OCI-LY1 (cell line): Measurements from ENCODE around the gene POLRMT.

ENCODE experiments used
- H2AFZ ChIP-seq: fragments of 200-600 bp; sonication (generic), shearing (Covaris generic); 2 replicates; pipeline ENCODE4 v1.6.0; 2014; ENCODE audit warnings: antibody characterized with exemption, mild to moderate bottlenecking, low read length
- H3F3A ChIP-seq: fragments of 200-600 bp; sonication (generic), shearing (Covaris generic); 2 replicates; pipeline ENCODE4 v1.6.0; 2014; ENCODE audit warnings: mild to moderate bottlenecking, antibody characterized with exemption, low read length, moderate library complexity; ENCODE audit not compliant: insufficient read depth
- H3K27ac ChIP-seq: fragments of 200-600 bp; sonication (generic); 2 replicates; pipeline ENCODE4 v1.5.1; 2014; ENCODE audit warnings: low read length, mixed run types, mild to moderate bottlenecking, low read depth; ENCODE audit not compliant: poor library complexity, severe bottlenecking
- H3K27me3 ChIP-seq: fragments of 200-600 bp; sonication (generic); 2 replicates; pipeline ENCODE4 v1.6.0; 2014; ENCODE audit warnings: antibody characterized with exemption, mild to moderate bottlenecking, low read length, moderate library complexity; ENCODE audit not compliant: insufficient read depth
- H3K36me3 ChIP-seq: fragments of 200-600 bp; sonication (generic); 2 replicates; pipeline ENCODE4 v1.6.1; 2014; ENCODE audit warnings: mild to moderate bottlenecking, antibody characterized with exemption, low read length, moderate library complexity, mixed read lengths; ENCODE audit not compliant: insufficient read depth
- H3K4me1 ChIP-seq: fragments of 200-600 bp; sonication (generic); 2 replicates; pipeline ENCODE4 v1.5.1; 2014; ENCODE audit warnings: mild to moderate bottlenecking, low read length, moderate library complexity; ENCODE audit not compliant: insufficient read depth, severe bottlenecking
- H3K4me2 ChIP-seq: fragments of 200-600 bp; sonication (generic), shearing (Covaris generic); 2 replicates; pipeline ENCODE4 v1.6.1; 2014; ENCODE audit warnings: low read length
- H3K4me3 ChIP-seq: fragments of 200-600 bp; sonication (generic); 2 replicates; pipeline ENCODE4 v1.5.1; 2014; ENCODE audit warnings: low read length, low read depth, mild to moderate bottlenecking, mixed read lengths; ENCODE audit not compliant: poor library complexity, severe bottlenecking
- H3K79me2 ChIP-seq: fragments of 200-600 bp; shearing (Covaris generic); 2 replicates; pipeline ENCODE4 v1.6.1; 2016; ENCODE audit warnings: mixed run types, low read length, mixed read lengths; ENCODE audit not compliant: insufficient read depth
- H3K9ac ChIP-seq: fragments of 200-600 bp; sonication (generic), shearing (Covaris generic); 2 replicates; pipeline ENCODE4 v1.6.1; 2014; ENCODE audit warnings: mild to moderate bottlenecking, low read length, mixed read lengths
- H3K9me2 ChIP-seq: fragments of 200-600 bp; sonication (generic), shearing (Covaris generic); 2 replicates; pipeline ENCODE4 v1.6.1; 2014; ENCODE audit warnings: low read depth, mild to moderate bottlenecking, low read length, mixed read lengths
- H3K9me3 ChIP-seq: fragments of 200-600 bp; shearing (Covaris generic); 2 replicates; pipeline ENCODE4 v1.6.1; 2014; ENCODE audit warnings: low read length, mixed read lengths
- H4K20me1 ChIP-seq: fragments of 200-600 bp; sonication (generic), shearing (Covaris generic); 2 replicates; pipeline ENCODE4 v1.6.0; 2016; ENCODE audit warnings: mild to moderate bottlenecking, low read length; ENCODE audit not compliant: insufficient read depth
- CTCF ChIP-seq: fragments of 200-600 bp; sonication (generic), shearing (Covaris generic); IDR thresholded peaks from 2 replicates; pipeline ENCODE4 v1.5.1; 2017; ENCODE audit warnings: mild to moderate bottlenecking, antibody characterized with exemption, low read length, moderate library complexity, mixed read lengths
- EZH2 ChIP-seq: fragments of 200-600 bp; sonication (generic), shearing (Covaris generic); IDR thresholded peaks from 2 replicates; pipeline ENCODE4 v1.8.0; 2017; ENCODE audit warnings: borderline replicate concordance, mixed run types, mild to moderate bottlenecking, antibody characterized with exemption, low read length, moderate library complexity, mixed read lengths

Gene POLRMT

GRCh38 chr19:576768-577438 lies 56.4 kb downstream of the POLRMT start:
- Histone ChIP-seq H4K20me1 (no peaks in the 10 kb centered on the region), H3K9me3 (no peaks in the 10 kb centered on the region), H3K27ac (no peak overlapping the region), H3K36me3 (peaks cover 32% of the 10 kb centered on the region), H3K4me2 (no peak overlapping the region), H3K27me3 (no peaks in the 10 kb centered on the region), H2AFZ (no peak overlapping the region), H3K4me3 (no peak overlapping the region), H3K4me1 (peaks cover 21% of the 10 kb centered on the region), H3K9ac (no peak overlapping the region), H3K79me2 (peaks cover 39% of the 10 kb centered on the region), H3K9me2 (no peaks in the 10 kb centered on the region), H3F3A (0 out of 2 replicates have a peak, but pooled peaks cover 1% of the 10 kb centered on the region)
- TF ChIP-seq EZH2 (no peak), CTCF (no peak)

- Histone ChIP-seq H3K9ac (peak overlapping the region; percentile 46; the same call in 1 of the 2 replicates), H3K4me2 (peak overlapping the region; percentile 67), H3K4me1 (peaks cover 31% of the 10 kb centered on the region), H3K9me2 (no peaks in the 10 kb centered on the region), H3K79me2 (peaks cover 39% of the 10 kb centered on the region), H4K20me1 (no peaks in the 10 kb centered on the region), H3K27ac (no peak overlapping the region), H2AFZ (no peak overlapping the region), H3K27me3 (no peaks in the 10 kb centered on the region), H3K36me3 (peaks cover 23% of the 10 kb centered on the region; the same call in 1 of the 2 replicates), H3F3A (peaks cover 7% of the 10 kb centered on the region; the same call in 1 of the 2 replicates), H3K9me3 (no peaks in the 10 kb centered on the region), H3K4me3 (peak overlapping the region; percentile 94)
- TF ChIP-seq CTCF (no peak), EZH2 (no peak)
Measured at GRCh38 chr19:575527-576506, 57.5 kb downstream of the POLRMT start.

- H3K4me2 ChIP-seq = peak overlapping the region; percentile 67
- H3K9me3 ChIP-seq = no peaks in the 10 kb centered on the region
- H3K9ac ChIP-seq = peak overlapping the region; percentile 46; the same call in 1 of the 2 replicates
- peaks cover 16% of the 10 kb centered on the region; the same call in 1 of the 2 replicates for H3K36me3 ChIP-seq
- no peak overlapping the region for H2AFZ ChIP-seq
- no peaks in the 10 kb centered on the region for H3K9me2 ChIP-seq
- no peaks in the 10 kb centered on the region for H3K27me3 ChIP-seq
- peak overlapping the region; percentile 49 for H3K27ac ChIP-seq
- H3K79me2 ChIP-seq = peaks cover 39% of the 10 kb centered on the region
- H3K4me3 ChIP-seq = peak overlapping the region; percentile 94
- H4K20me1 ChIP-seq = no peaks in the 10 kb centered on the region
- no peak for TF ChIP-seq CTCF
- TF ChIP-seq EZH2 = no peak
- H3K4me1 ChIP-seq = peaks cover 32% of the 10 kb centered on the region
- peaks cover 7% of the 10 kb centered on the region; the same call in 1 of the 2 replicates for H3F3A ChIP-seq
Measured at GRCh38 chr19:574658-575526, 58.4 kb downstream of the POLRMT start.
